HG02588 (cell line): Measurements from ENCODE around the gene TMPRSS6.

Source experiments
- ATAC-seq: cut with Tn5 transposase; IDR thresholded peaks from one replicate; pipeline ENCODE4 v1.9.1; 2021; ENCODE audit warnings: mild to moderate bottlenecking, moderate library complexity; ENCODE audit not compliant: unreplicated experiment

Gene TMPRSS6

GRCh38 chr22:37054056-37054395 is 55.5 kb downstream of the TMPRSS6 start:
- no peak for ATAC-seq

GRCh38 chr22:37053310-37054055 is 56.0 kb downstream of the TMPRSS6 start:
- ATAC-seq: no peak

DNA sequence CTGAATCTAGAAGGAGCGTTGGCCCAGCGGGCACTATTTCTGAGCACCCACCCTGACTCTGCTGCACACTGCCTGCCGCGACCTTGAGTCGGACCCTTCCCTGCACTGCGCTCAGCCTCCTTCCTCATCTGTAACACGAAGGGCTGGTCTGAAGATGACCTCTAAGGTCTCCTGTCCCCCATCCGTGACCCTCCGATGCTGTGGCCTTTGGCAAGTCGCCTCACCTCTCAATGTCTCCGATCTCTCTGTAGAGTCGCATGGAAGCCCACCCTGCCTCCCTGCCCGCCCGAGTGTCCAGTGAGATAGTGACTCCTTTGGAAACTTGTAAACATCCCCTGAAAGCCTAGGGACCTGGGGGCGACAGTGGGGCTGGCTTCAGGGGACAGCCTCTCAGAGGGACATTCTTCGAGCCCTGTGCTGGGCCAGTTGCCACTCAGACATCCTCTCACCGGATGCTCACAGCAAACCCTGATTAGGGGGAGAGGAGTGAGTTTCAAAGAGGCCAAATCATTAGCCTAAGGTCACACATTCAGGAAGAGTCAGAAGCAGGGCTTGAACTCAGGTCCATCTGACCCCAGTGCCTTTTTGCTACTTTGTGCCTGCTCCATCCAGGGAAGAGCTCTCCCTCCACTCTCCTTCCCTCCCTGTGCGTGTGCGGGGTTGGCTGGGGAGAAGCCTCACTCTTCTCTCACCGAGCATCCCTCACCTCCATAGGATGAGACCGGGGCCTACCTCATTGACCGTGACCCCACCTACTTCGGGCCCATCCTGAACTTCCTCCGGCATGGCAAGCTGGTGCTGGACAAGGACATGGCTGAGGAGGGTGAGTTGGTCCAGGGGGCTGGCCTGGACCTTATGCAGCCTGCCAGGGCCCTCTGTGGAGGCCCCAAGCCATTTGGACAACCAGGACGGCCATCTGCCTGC is 56.9 kb downstream of the TMPRSS6 start:
- ATAC-seq: no peak

GRCh38 chr22:37051391-37052385 is 57.8 kb downstream of the TMPRSS6 start, which contains the start of gene KCTD17:
KCTD17 (plus strand) TSS chr22:37051742; CDS start chr22:37051761, 19 bp downstream.
- ATAC-seq: peak; percentile 71

DNA sequence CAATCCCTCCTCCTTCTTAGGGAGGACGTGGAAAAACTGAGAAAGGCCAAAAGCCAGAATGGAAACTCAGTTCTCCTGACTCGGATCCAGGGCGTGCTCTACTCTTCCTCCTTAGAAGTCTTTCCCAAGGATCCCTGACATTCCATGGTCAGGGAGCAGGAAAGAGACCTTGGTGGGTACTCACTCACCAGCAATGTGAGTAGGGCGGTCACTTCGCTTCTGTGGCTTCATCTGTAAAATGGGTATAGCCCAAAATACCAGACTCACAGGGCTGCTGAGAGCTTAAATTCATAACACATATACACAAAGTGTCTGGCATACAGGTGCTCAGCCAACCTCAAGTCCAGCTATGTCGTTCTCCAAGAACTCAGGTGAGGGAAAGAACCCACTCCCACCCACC is 58.6 kb downstream of the TMPRSS6 start:
- ATAC-seq: no peak

DNA sequence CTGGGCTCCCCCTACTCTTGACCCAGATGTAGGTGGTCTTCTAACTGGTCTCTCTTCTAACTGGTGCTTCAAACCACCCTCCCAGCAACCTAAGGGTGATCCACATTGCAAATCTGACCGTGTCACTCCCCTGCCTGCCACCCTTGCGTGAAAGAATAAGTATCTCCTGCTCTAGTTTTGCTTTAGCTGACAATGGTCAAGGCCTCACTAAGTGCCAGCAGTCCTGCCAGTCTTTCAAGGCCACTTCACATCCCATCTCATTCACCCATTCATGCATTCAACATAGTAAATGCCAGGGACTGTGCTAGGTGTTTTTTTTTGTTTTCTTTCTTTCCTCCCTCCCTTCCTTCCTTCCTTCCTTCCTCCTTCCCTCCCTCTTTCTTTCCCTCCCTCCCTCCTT is 60.3 kb downstream of the TMPRSS6 start:
- no peak for ATAC-seq

GRCh38 chr22:37048133-37048532 is 61.4 kb downstream of the TMPRSS6 start:
- no peak for ATAC-seq

DNA sequence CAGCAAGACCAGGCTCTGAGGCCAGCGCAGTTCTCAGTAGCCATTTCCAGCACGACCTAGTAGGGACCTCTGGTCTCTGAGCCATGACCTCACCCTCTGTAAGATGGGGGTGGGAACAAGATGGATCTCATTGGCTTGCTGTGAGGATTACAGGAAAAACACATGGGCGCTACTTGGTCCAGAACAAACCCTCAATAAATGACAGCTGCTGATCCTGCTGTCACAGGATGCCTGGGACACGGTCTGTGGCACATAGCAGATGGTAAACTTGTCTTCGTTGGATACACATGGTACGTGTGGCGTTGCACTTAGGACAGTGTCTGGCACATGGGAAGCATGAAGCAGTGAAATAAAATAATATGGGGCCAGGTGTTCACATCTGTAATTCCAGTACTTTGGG is 62.5 kb downstream of the TMPRSS6 start:
- ATAC-seq: no peak

DNA sequence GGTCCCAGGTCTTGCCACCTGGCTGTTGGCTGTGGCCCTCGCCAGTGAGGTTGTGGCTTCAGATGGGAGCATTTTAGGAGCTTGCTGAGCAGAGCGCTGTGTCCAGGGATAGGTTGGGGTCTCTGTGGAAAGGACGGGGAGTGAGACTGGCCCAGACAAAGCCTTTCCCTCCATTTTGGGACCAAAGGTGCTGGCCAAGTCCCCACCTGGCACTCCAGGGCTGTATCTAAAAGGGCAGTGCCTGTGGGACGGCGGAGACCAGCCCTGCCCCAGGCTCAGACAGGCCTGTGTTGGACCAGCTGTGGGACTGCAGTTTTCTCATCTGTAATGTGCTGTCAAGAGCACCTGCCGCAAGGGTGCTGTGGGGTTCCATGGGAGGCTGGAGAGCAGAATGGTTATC is 62.9 kb downstream of the TMPRSS6 start:
- ATAC-seq: no peak

GRCh38 chr22:37045958-37046357 is 63.6 kb downstream of the TMPRSS6 start:
- ATAC-seq: no peak

- no peak for ATAC-seq
Observed at GRCh38 chr22:37044634-37045625, 64.6 kb downstream of the TMPRSS6 start.

GRCh38 chr22:37043828-37044538 is 65.5 kb downstream of the TMPRSS6 start:
- ATAC-seq: no peak

DNA sequence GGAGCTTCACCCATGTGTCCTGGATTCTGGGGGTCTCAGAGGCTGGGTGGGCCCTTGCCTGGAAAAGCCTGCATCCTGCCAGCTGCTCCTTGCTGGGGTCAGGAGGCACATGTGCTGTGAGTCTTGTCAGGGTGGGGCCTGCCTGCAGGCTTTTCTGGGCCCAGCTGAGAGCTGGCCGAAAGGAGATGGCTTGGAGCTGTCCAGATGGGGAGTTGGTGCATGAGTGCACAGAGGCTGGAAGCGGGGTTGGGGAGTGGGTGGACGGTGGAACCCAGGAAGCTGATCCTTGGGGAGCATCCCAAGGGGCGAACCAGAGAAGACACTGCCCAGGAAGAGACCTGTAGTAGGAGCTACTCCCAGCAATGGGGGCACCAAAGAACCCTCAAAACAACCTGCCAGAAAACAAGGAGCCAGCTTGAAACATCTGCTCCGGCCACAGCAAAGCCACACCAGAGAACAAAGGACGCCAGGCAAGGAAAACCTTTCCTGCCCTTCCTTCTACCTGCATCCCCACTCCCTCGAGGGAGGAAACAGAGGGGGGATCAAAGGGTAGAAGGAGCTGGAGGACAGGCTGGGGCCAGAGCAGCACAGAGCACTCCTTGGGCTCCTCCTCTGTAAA is 66.2 kb downstream of the TMPRSS6 start:
- no peak for ATAC-seq

DNA sequence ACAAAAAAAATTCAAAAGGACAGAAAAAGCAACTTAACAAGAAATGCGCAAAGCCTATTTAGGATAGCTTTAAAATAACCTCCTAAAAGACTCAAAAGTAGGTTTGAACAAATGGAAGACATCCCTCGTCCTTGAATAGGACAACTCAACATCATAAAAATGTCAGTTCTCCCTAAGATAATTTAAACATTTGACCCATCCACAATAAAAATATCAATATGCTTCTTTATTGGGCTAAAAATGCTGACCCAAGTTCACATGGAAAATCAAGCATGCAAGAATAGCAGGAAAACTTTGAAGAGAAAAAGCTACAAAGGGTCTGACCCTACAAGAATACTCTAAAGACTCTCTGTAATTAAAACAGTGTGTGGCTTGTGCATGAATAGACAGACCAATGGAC is 70.0 kb downstream of the TMPRSS6 start:
- ATAC-seq: no peak

GRCh38 chr22:37037669-37038068 is 71.8 kb downstream of the TMPRSS6 start:
- no peak for ATAC-seq

DNA sequence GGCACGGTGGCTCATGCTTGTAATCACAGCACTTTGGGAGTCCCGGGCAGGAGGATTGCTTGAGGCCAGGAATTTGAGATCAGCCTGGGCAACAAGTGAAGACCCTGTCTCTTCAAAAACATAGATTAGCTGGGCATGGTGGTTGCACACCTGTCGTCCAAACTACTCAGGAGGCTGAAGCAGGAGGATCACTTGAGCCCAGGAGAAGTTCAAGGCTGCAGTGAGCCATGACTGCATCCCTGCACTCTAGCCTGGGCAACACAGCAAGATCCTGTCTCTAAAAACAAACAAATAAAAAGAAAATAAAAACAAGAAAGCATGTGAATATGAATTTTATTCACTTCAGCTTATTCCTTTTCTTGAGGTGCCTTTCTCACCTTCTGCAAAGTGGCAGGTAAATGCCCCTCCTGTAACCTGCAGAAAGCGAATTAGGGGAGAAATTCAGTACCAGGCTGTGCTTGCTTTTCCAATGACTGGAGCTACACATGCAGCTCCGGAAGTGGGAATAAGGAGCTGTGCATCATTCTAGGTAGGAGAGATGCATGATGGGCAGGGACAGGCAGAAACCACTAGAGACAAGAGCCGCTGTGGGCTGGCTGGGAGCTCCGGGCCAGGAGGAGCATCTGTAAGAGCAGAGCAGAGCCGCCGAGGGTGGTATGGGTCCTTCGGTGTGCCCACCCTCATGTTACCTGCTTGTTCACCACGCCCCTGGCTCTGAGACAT is 72.7 kb downstream of the TMPRSS6 start:
- no peak for ATAC-seq

DNA sequence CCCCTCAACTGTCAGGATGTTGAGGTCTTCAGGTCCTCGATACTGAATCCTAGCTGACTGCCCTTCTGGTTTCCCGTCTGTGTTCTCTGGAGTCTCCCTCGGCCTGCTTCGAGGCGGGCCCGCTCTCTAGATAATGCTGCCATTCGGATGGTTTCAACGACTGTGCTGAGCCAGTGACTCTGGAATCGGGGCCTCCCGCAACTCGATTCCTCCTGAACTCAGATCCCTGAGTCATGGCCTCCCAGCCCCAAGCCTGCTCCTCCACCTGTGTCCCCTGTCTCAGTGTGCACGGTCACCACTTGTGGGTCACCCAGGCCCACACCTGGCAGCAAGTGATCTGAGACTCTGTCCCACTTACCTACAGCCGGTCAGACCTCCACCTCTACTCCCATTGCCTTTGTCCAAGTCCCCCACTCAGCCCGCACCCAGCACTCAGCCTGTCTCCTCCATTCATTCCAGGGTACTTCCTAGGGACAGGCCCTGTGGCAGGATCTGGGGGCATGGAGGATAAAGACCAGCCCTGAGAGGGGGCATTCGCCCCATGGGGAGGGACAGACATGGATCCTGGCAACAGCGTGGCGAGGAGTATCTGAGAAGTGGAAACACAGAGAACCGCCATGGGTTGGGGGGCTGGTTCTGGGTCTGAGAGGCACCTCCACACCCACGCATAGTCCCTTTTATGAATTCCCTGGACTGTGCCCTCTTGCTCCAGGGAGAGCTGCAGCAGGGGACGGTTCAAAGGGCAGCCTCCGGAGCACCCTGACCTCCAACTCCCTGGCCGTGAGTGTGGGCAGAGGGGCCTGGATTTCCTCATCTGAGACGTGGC is 75.7 kb downstream of the TMPRSS6 start:
- no peak for ATAC-seq
